ENCODE data around the gene TLR5. TPM values are rescaled to one million over a fixed set of nuclear protein-coding genes. Genes with fewer than 3 reads are reported as not detected.
A peak's percentile ranks its signal among the peaks of the same experiment; 100 is the strongest.

Gene TLR5
- total RNA-seq, 6 donors from 2014 or later = 4.1 to 30.4 (median 14.8) TPM

DNA sequence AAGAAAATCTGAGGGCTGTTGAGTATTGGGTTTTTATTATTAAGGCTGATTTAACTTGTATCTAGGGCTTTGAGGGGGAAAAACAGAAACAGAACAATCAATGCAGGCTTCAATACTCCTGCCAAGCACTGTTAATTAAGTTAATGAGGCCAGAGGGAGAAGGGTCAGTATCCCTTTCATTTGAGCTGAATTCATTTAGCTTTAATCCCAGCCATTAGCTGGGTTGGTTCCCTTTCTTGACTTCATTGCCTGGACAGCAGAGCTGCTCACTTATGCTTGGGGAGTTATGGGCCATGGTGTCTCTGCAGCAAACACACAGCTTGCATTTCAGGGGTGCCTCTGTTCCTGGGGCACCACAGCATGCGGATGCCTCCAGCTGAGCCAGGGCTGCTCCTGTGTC is 16.3 kb downstream of the TLR5 start:
- Histone ChIP-seq H3K36me3 (no peaks in the 10 kb centered on the region), H3K9me3 (no peaks in the 10 kb centered on the region), H3K27me3 (no peaks in the 10 kb centered on the region), H3K4me3 (no peak overlapping the region), H3K27ac (no peak overlapping the region), H3K4me1 (peaks cover 3 to 16% (median 13%) of the 10 kb centered on the region in 4 donors)
- ATAC-seq (ENCODE audit: low FRiP score in 2 of 2) (no peak), DNase-seq (no peak)
- 100% methylated on average over 1 of the region's 1 CpG; no CpG with 5 or more reads in 1 of the 2 donors for WGBS, 2 donors
- TF ChIP-seq EP300 (IDR thresholded peaks at IDR 0.05) (no peak), CTCF (IDR thresholded peaks at IDR 0.05) (no peak), POLR2A (IDR thresholded peaks at IDR 0.05) (no peak), POLR2AphosphoS5 (IDR thresholded peaks at IDR 0.05) (no peak)

DNA sequence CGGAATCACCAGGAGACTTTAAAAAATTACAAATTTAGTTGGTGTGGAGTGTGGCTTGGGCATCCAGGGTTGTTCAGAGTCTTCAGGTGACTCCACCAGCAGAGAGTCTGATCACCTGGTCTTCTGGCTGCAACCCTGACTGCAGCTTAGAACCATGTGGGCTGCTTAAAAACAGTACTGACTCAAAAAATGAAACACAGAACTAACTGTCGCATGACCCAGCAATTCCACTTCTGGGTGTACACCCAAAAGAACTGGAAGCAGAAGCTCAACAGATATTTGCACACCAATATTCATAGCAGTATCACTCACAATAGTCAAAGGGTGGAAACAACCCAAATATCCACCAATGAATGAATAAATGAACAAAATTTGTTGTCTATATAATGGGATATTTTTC is 17.3 kb downstream of the TLR5 start:
- H3K9me3 ChIP-seq = no peaks in the 10 kb centered on the region
- WGBS, 2 donors = 72 to 75% methylated on average over 2 of the region's 2 CpGs
- no peak for ATAC-seq (ENCODE audit: low FRiP score in 2 of 2)

DNA sequence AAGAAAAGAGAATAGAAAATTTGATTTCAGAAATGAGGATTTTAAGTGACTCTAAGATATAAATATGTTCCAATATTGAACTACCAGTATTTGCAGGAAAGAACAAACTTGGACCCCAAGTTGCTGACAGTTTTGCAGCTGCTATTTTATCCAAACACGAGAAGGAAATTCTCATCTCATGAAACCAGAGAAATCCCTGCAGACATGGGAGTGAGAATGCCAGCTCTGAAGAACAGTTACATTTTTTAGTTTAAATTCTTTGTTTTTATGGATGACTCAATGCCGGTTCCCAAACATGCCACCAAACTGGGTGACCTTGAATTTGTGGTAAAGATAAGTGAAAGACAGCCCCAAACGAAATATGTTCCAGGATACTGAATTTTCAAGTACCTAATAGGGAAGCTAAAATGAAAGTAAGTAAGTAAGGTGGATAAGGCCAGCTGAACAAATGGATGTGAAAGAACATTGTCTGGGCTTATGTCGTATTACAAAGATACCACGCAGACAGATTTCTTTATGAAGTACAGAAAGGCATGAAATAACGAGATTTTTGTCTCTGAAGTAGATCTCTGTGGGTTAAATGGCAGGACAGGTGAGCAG is 19.9 kb downstream of the TLR5 start:
- DNase-seq = no peak
- H3K27me3 ChIP-seq = no peaks in the 10 kb centered on the region
- TF ChIP-seq EP300 (IDR thresholded peaks at IDR 0.05) = no peak
- no peak for TF ChIP-seq POLR2AphosphoS5 (IDR thresholded peaks at IDR 0.05)
- TF ChIP-seq POLR2A (IDR thresholded peaks at IDR 0.05) = no peak
- no peak for TF ChIP-seq CTCF (IDR thresholded peaks at IDR 0.05)
- peak in 1 of 2 donors; percentile 9 for ATAC-seq (ENCODE audit: low FRiP score in 2 of 2)
- peaks cover 3 to 8% (median 4%) of the 10 kb centered on the region in 4 donors for H3K4me1 ChIP-seq
- H3K9me3 ChIP-seq = no peaks in the 10 kb centered on the region
- H3K4me3 ChIP-seq = peak overlapping the region in 3 of 4 donors; percentile 24 to 41 (median 32)
- WGBS, 2 donors = 64 to 69% methylated on average over 6 of the region's 6 CpGs
- no peak overlapping the region for H3K27ac ChIP-seq
- no peaks in the 10 kb centered on the region for H3K36me3 ChIP-seq

More for the DNA sequence above, 17.3 kb downstream of the TLR5 start:
- H3K36me3 ChIP-seq = no peaks in the 10 kb centered on the region
- no peaks in the 10 kb centered on the region for H3K27me3 ChIP-seq
- H3K4me3 ChIP-seq = no peak overlapping the region
- no peak for TF ChIP-seq EP300 (IDR thresholded peaks at IDR 0.05)
- no peak for TF ChIP-seq POLR2AphosphoS5 (IDR thresholded peaks at IDR 0.05)
- H3K4me1 ChIP-seq = peaks cover 3 to 16% (median 13%) of the 10 kb centered on the region in 4 donors
- H3K27ac ChIP-seq = no peak overlapping the region
- DNase-seq = no peak

- Histone ChIP-seq H3K27ac (no peak overlapping the region), H3K4me1 (peaks cover 11 to 15% (median 13%) of the 10 kb centered on the region in 4 donors), H3K9me3 (no peaks in the 10 kb centered on the region), H3K27me3 (no peaks in the 10 kb centered on the region), H3K4me3 (no peak overlapping the region), H3K36me3 (no peaks in the 10 kb centered on the region)
- WGBS, 2 donors = 83 to 90% methylated on average over 1 of the region's 1 CpG
- DNase-seq (no peak), ATAC-seq (ENCODE audit: low FRiP score in 2 of 2) (no peak)
- no peak for TF ChIP-seq POLR2AphosphoS5 (IDR thresholded peaks at IDR 0.05)
- TF ChIP-seq EP300 (IDR thresholded peaks at IDR 0.05) = no peak
These were observed 24.6 kb downstream of the TLR5 start for GRCh38 chr1:223118418-223118817.

GRCh38 chr1:223116950-223117349 is 26.1 kb downstream of the TLR5 start:
- H3K36me3 ChIP-seq = no peaks in the 10 kb centered on the region
- TF ChIP-seq POLR2A (IDR thresholded peaks at IDR 0.05) (no peak), CTCF (IDR thresholded peaks at IDR 0.05) (no peak), EP300 (IDR thresholded peaks at IDR 0.05) (no peak), POLR2AphosphoS5 (IDR thresholded peaks at IDR 0.05) (no peak)
- no peak overlapping the region for H3K4me3 ChIP-seq
- peak in 1 of 2 donors; percentile 76 for DNase-seq
- H3K9me3 ChIP-seq = no peaks in the 10 kb centered on the region
- no peak for ATAC-seq (ENCODE audit: low FRiP score in 2 of 2)
- H3K4me1 ChIP-seq = peaks cover 7 to 14% (median 12%) of the 10 kb centered on the region in 4 donors
- no peaks in the 10 kb centered on the region for H3K27me3 ChIP-seq
- WGBS, 2 donors = 93 to 95% methylated on average over 23 to 29 of the region's 29 CpGs
- H3K27ac ChIP-seq = no peak overlapping the region

DNA sequence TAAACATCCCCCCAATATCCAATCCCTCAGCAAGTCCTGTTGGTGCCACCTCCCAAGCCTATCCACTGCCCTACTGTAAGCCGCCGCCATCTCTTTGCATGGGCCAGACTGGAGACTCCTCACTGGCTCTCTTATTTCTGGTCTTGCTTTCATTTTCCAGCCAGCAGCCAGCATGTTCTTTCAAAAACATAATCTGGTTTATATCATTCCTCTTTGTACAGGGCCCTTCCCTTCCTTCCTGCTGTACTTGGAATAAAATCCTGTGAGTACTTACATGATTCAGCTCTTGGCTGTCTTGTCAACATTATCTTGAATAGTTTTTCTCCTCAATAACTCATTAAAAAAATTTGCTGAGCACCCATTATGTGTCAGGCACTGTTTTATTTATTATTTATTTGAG is 28.2 kb downstream of the TLR5 start:
- Histone ChIP-seq H3K36me3 (no peaks in the 10 kb centered on the region), H3K27me3 (no peaks in the 10 kb centered on the region), H3K4me1 (peaks cover 7 to 16% (median 12%) of the 10 kb centered on the region in 4 donors), H3K4me3 (no peak overlapping the region), H3K9me3 (no peaks in the 10 kb centered on the region), H3K27ac (peak overlapping the region; percentile 22 to 73 (median 58))
- TF ChIP-seq EP300 (IDR thresholded peaks at IDR 0.05) (no peak), POLR2AphosphoS5 (IDR thresholded peaks at IDR 0.05) (no peak), POLR2A (IDR thresholded peaks at IDR 0.05) (no peak), CTCF (IDR thresholded peaks at IDR 0.05) (no peak)
- 56 to 58% methylated on average over 2 of the region's 2 CpGs for WGBS, 2 donors
- DNase-seq (no peak), ATAC-seq (ENCODE audit: low FRiP score in 2 of 2) (peak in 1 of 2 donors; percentile 76)

Data from upper lobe of left lung (tissue), 6 donors.